ENCODE results near the gene SBNO2.
A peak's percentile ranks its signal among the peaks of the same experiment; 100 is the strongest.

SBNO2 gene

GRCh38 chr19:1058112-1058511 lies 116.0 kb downstream of the SBNO2 start:
- Mint-ChIP-seq H3K36me3 (peaks cover 63% of the 10 kb centered on the region), H3K4me3 (no peak overlapping the region), H3K4me1 (peaks cover 34% of the 10 kb centered on the region), H3K27ac (peak overlapping the region; percentile 71), H3K27me3 (no peaks in the 10 kb centered on the region), H3K9me3 (no peaks in the 10 kb centered on the region)
- ATAC-seq, result no peak
